Measurements from ENCODE around the gene VSIG4.
"Not testable (repeated sequence)": the region's sequence is repeated elsewhere in the genome, so short reads cannot be mapped to it uniquely, and the experiment has no call there.

Gene VSIG4, protein sequence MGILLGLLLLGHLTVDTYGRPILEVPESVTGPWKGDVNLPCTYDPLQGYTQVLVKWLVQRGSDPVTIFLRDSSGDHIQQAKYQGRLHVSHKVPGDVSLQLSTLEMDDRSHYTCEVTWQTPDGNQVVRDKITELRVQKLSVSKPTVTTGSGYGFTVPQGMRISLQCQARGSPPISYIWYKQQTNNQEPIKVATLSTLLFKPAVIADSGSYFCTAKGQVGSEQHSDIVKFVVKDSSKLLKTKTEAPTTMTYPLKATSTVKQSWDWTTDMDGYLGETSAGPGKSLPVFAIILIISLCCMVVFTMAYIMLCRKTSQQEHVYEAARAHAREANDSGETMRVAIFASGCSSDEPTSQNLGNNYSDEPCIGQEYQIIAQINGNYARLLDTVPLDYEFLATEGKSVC

DNA sequence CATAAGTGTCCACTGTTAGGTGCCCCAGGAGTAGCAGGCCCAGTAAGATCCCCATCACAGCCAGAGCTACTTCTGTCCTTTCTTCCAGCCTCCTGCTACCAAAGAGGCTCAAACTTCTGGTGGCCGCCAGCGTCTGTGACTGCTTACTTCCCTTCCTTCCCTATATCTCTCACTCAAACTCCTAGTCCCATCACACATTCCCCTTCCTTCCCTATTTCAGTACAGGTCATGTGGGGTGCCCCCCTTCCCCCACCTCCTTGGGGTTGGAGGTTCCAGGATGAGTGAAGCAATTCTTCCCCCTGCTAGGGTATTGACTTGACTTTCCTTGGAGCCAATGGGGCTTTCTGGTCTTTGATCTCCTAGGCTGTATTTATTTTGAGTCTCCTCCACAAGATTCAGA is at the start of gene VSIG4:
Gene VSIG4, minus strand, starts transcription at position 137 of the 400 bp plus-strand sequence. Its CDS starts 82 bp downstream, at position 55.
- no peak for DNase-seq (ENCODE audit: low spot score)

DNA sequence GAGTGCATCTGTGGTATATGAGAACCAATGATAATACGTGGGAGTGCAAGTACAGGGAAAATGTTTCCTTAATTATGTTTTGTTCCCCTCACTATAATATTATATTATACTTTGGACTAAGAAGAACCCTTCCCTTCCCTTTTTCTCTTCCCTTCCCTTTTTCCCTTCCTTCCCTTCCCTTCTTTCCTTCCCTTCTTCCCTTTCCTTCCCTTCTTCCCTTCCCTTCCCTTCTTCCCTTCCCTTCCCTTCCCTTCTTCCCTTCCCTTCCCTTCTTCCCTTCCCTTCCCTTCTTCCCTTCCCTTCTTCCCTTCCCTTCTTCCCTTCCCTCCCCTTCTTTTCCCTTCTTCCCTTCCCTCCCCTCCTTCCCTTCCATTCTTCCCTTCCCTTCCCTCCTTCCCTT is 36.9 kb upstream of the VSIG4 start:
- no peak for DNase-seq (ENCODE audit: low spot score)

- DNase-seq (ENCODE audit: low spot score) = peak; percentile 57
Observed at GRCh38 chrX:66074920-66075879, 35.3 kb upstream of the VSIG4 start.

- no peak for DNase-seq (ENCODE audit: low spot score)
Observed at GRCh38 chrX:66071126-66071525, 31.2 kb upstream of the VSIG4 start.

- DNase-seq (ENCODE audit: low spot score) = no peak
Observed at GRCh38 chrX:66064261-66064660, 24.4 kb upstream of the VSIG4 start.

- not testable (repeated sequence) for DNase-seq (ENCODE audit: low spot score)
Observed at GRCh38 chrX:66057019-66057418, 17.1 kb upstream of the VSIG4 start.

DNA sequence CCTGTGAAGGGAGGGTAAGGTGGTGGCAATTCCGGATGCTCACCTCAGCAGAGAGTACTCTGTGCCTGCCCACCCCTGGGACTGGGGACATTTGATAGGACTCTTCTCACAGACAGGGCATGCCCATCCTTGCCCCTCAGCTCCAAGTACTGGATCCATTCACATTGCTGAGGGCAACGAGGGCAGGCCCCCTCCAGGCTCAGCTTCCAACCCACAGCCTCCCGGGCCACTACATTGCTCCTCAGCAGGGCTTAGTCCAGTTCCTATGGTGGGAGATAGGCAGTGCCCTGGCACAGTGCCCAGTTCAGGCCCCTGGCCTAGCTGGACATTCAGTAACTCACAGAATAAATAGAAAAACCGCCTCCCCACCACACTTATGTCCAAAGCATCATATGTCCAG is 15.1 kb upstream of the VSIG4 start:
- no peak for DNase-seq (ENCODE audit: low spot score)

DNA sequence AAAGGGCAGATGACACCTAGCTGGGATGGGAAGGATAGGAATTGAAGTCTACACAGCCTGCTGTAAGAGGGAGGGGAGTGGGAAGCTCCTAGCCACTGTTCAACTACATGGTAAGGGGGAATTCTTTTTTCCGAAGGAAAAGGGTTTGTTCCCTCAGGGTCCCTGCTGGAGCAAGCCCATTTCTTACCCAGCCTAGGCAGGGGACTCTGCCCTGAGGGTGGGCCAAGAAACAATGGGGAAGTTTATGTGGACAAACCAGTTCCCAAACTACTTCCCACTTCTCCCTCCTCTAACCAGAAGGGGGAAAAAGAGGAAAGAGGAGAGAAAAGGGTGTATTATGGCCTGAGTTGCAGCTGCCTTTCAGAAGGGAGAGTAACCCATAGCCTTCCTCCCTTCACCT is 13.5 kb upstream of the VSIG4 start:
- DNase-seq (ENCODE audit: low spot score) = no peak

GRCh38 chrX:66051980-66052379 is 12.1 kb upstream of the VSIG4 start:
- no peak for DNase-seq (ENCODE audit: low spot score)

DNA sequence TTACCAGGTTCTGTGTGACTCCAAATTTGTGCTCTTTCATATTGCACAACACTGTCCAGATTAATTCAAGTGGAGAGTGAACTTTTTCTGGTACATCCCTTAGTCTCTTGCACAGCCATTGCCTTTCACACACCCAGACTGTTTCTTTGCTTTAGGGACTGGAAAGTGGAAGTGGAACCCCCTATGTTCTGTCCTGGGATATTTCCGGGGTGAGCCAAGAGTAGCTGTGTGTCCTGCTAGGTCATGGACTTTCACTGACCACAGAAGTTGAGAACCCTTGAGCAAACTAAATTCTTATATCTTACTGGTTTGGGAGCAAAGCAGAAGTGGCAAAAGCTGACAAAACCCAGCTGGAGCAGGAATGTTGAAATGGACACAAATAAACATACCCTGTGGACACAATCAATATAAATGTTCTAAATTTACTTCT is 10.3 kb upstream of the VSIG4 start:
- peak; percentile 70 for DNase-seq (ENCODE audit: low spot score)

GRCh38 chrX:66049056-66049455 is 9.2 kb upstream of the VSIG4 start:
- no peak for DNase-seq (ENCODE audit: low spot score)

DNA sequence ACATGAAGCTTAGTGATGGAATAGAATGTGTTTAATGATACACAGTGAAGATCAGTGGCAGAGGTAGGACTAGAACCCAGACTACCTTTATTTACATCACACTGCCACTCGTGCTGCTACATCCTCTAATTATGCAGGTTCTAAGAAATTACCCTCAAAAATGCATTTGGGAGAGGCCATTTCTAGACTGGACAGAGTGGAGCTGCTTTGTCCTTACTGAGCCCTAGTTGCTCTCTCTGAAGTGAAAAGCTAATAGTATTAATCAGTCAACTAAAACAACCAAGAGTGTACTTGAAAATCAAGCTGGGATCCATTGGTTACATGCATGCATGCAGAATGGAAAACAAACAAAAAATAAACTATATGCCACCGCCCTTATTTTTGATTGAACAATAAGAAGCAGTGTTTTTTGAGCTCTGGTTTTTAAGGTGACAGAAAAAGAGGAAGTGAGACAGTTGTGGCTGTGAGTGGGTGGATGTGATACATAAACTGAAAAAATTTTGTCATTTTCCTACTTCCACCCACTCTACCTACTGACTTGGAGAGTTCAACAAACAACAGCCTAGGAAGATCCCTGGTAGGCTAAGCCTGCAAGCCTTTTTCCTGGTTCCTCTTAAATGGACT is 6.8 kb upstream of the VSIG4 start:
- no peak for DNase-seq (ENCODE audit: low spot score)

GRCh38 chrX:66045894-66046293 is 6.0 kb upstream of the VSIG4 start:
- no peak for DNase-seq (ENCODE audit: low spot score)

GRCh38 chrX:66043584-66043983 is 3.7 kb upstream of the VSIG4 start:
- DNase-seq (ENCODE audit: low spot score) = no peak

- no peak for DNase-seq (ENCODE audit: low spot score)
Observed at GRCh38 chrX:66042307-66043077, 2.6 kb upstream of the VSIG4 start.

GRCh38 chrX:66038115-66038514 is 1.8 kb downstream of the VSIG4 start:
- no peak for DNase-seq (ENCODE audit: low spot score)

GRCh38 chrX:66036231-66036630 is 3.6 kb downstream of the VSIG4 start:
- DNase-seq (ENCODE audit: low spot score) = no peak

- DNase-seq (ENCODE audit: low spot score) = no peak
Observed at GRCh38 chrX:66035667-66036066, 4.2 kb downstream of the VSIG4 start.

DNA sequence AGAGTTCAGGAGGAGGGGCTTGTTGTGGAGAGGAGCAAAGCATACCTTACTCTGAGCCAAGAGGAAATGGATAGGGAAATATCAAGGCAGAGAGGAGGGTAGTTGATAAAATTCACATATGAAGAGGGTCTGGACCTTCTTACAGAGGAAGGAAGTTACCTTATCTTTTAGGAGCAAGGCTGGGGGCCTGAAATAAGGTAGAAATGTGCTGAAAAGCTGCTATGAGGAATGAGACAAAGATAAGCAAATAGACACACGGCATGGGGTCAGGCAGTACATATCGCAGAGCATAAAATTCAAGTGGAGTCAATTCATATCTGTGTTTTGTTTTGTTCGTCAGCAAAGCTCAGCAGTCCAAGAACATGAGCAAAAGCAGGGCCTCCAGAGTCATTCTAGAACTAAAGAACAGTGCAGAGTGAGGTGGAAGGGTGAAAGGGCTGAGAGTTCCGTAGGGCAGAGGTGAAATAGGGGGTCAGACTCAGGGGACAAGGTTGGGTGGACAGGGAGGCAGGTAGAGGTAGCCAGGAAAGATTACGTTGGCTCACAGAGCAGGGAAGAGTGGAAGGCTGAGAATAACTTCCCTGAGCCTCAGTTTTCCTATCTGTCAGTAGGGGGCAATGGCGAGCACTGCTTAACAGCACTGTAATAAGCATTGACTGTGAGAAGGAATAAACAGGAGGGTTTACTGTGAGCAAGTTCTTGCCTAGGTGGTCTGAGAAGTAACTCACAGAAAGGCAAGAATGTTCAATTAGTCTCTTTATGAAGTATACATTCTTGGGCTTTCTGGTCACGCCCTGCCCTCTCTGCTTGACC is 9.2 kb downstream of the VSIG4 start:
- DNase-seq (ENCODE audit: low spot score) = no peak

GRCh38 chrX:66028936-66029335 is 10.9 kb downstream of the VSIG4 start:
- DNase-seq (ENCODE audit: low spot score) = no peak

DNA sequence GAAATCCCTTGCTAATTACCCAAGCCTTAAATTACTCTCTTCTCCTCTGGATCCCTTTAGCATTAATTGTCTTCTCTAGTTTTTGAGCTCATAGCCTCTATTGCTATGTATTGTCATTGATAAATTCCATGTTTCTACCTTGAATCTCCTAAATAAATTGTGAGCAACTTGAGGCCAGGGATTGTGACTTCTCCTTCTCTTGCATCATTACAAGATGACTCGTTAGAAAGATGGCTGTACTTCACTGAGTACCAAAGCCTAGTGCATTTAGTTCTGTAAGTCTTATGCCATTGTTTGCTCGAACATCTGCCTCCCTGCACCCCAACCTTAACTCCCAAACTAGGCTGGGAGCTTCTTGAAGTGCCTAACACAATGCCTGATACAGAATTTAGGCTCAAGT is 15.3 kb downstream of the VSIG4 start:
- DNase-seq (ENCODE audit: low spot score) = no peak

All from pons (tissue), 1 donor.